Left cardiac atrium (tissue), 4 donors: ENCODE measurements around the gene CHAD. TPM values are rescaled to one million over a fixed set of nuclear protein-coding genes. Genes with fewer than 3 reads are reported as not detected.

Experiments
- ATAC-seq, 2 donors: fragments of 200-7000 bp; cut with Tn5 transposase; one replicate each; pipeline ENCODE4 v1.9.1; 2020; ENCODE audit warnings: mild to moderate bottlenecking in 2 of 2, moderate library complexity in 2 of 2
- DNase-seq: peaks from one replicate; pipeline ENCODE4 v3.0.0-alpha.2; 2020
- intact Hi-C, 2 donors: fragments of 100-400 bp; cut with DNase I; formaldehyde crosslinking; loops; one replicate each; pipeline versions ENCODE4 v1.14.1 to v1.15.1; 2022 to 2023
- total RNA-seq, 2 donors: library from RNA; stranded (reverse); fragmentation: NEBNext Ultra II Directional; extraction: Animal tissue kit (Norgen Biotek cat#: 25700); gene quantifications; one replicate each; pipeline ENCODE4 v1.2.1, GENCODE V29; 2021
- donor health status: DM: no; HTN: yes; CAD: no.
- donor health status: DM: no; HTN: yes; CAD: no; lungs with severe emphysema.
- donor health status: DM: yes; HTN: yes; CAD: no.
- donor health status: Dilated cardiomyopathy.

CHAD gene
- total RNA-seq, 2 donors from 2014 or later = 0.37 to 1.1 TPM

DNA sequence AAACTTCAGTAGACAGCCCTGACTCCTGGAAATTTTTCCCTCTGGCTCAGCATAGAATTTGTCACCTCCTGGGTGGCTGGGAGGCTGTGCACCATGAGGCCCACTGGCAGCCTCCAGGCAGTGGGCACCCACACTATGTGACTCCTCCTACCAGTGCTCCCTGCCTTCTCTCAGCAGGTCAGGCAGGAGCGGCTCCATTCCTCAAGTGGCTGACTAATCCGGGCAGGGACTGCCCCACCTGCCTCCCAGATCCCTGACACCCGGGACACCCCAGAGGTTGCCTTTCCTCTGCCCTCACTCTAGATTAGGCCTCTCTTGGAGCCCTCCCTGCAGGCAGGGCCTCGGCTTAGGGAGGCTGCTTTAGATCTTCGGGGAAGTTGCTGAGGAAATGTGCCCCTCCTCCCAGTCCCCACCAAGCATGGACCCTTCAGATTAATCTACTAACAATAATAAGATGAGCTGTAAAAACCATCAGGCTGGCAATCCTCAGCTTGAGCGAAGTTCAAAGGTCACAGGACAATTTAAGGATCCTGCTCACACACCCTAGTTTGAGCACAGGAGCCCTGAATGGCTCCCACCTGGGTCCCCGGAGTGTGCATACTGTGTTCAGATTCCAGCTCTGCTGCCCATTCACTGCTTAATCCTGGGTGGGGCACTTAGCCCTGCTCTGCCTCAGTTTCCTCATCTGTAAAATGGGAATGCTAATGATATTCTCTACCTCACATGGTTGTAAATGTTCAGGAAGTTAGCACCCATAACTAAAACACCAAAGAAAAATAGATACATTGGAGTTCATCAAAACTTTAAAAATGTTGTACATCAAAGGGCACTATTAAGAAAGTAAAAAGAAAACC lies 29.6 kb upstream of the CHAD start:
- ATAC-seq (no peak), DNase-seq (no peak)
- intact Hi-C loops = no loop called here

DNA sequence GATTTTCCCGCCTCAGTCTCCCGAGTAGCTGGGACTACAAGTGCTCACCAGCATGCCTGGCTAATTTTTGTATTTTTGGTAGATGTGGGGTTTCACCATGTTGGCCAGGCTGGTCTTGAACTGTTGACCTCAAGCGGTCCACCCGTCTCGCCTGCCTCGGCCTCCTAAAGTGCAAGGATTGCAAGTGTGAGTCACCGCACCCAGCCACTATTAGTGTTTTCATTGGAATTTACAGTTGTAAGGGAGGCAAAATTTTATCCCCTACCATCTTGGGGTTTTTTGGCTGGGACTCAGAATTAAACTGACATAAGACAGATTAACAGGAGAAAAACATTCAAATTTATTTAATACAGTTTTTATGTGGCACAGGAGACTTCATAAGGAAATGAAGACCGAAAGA lies 27.2 kb upstream of the CHAD start:
- DNase-seq = no peak
- intact Hi-C loops = no loop called here
- no peak for ATAC-seq

GRCh38 chr17:50495217-50495823 lies 26.6 kb upstream of the CHAD start:
- DNase-seq (no peak), ATAC-seq (no peak)
- intact Hi-C loops = no loop called here

GRCh38 chr17:50493744-50494143 lies 25.1 kb upstream of the CHAD start:
- intact Hi-C loops = no loop called here
- ATAC-seq (no peak), DNase-seq (no peak)

GRCh38 chr17:50492214-50492613 lies 23.5 kb upstream of the CHAD start:
- DNase-seq = no peak
- intact Hi-C loops = no loop called here
- ATAC-seq = no peak

- intact Hi-C loops = no loop called here
- ATAC-seq (no peak), DNase-seq (no peak)
Observed at GRCh38 chr17:50491505-50491904, 22.8 kb upstream of the CHAD start.

DNA sequence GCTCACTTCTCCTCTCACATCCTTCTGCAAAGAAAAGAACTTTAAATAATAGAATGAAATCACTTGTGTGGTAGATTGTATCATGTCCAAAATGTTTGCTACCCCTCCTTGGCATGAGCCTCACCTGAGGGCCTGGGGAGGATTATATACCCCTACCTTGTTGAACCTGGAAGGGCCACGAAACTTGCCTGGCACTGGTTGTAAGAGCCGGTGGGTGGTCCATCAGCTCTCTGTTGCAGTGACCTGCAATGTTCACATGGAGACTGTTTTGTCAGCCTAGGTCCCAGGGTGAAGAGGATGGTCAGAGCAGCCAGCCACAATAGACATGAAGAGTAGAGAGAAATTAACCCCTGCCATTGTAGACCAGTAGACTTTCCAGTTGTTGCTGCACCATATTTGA lies 20.2 kb upstream of the CHAD start:
- intact Hi-C loops = loop anchor here in 1 of 2 donors (10.0 kb wide), 2 partner anchors 56 to 136 kb away; partner anchors contain the start of gene SPATA20
- ATAC-seq (no peak), DNase-seq (no peak)

DNA sequence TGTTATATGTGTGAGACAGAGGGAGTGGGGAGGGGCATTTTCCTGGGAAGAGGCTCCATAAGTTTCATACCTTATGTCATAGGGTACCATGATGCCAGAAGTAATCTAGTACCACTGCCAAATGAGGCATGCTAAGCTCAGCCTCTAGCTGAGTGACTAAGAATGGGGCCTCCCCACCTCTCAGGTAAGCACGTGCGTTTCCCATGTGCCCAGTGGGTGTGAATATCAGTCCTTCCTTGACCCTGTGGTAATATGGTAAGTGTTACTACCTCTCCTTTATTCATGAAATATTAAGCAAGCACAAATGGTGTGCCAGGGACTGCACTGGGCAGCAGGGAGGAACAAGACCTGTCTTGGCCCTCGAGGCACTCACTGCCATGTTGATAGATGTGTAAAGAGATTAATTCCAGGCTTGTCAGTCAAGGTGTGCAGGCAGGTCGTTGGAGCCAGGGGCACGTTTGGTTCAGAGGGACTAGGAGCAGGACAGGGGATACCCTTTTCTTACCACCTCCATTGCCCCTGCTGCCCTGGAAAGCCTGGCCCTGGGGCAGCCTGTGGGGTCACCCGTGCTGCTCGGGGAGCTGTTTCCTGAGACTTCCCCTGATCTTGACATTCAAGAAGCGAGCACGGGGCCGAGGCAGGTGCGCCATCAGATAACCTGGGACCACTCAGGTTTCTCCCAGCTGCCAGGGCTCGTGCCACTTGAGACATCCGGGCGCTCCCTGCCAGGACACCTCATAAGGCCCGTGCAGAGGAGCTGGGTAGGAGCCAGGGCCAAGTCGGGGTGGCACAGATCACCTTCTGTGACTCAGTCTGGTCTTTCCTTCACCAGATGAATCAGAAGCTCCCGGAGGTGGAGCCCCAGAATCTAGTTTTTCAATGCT lies 18.8 kb upstream of the CHAD start:
- DNase-seq (no peak), ATAC-seq (peak in 1 of 2 donors; percentile 52)
- intact Hi-C loops = loop anchor here in 1 of 2 donors (10.0 kb wide), 2 partner anchors 57 to 137 kb away; partner anchors contain the start of gene SPATA20

DNA sequence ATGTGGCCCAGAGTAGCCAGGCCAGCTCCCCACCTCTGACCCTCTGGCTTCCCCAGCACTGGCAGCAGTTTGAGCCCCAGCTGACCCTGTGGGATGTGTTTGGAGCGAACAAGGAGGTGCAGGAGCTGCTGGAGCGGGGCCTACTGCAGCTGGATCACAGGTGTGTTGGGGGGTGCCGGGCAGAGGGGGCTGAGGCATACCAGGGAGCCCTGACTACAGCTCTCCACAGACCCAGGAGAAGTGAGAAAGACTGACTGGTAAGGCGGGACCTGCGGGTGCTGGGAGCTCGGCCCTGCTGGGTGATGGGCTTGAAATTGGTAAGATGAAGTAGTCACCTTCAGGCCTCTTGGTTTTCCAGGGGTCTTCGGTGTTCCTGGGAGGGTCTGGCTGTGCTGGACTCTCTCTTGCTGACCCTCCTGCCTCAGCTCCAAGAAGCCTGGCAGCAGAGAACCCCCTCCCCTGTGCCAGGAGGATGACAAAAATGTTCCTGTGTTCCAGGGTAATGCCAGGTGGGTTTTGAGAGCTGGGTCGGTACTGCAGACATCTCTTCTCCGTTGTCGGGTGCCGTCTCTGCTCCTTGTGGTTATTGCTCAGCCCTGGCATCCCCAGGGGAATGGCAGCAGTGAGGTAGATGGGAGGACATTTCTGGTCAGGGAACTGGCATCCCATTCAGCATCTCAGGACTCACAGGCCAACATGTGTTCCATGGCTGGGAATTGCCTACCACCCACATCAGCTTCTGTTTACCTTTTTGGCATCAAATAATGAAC lies 15.9 kb upstream of the CHAD start:
- DNase-seq = no peak
- no peak for ATAC-seq
- intact Hi-C loops = loop anchor here (5.0 to 10.0 kb wide), 4 partner anchors 60 to 198 kb away; partner anchors contain the start of gene SPATA20 (in 1 of the 2)

DNA sequence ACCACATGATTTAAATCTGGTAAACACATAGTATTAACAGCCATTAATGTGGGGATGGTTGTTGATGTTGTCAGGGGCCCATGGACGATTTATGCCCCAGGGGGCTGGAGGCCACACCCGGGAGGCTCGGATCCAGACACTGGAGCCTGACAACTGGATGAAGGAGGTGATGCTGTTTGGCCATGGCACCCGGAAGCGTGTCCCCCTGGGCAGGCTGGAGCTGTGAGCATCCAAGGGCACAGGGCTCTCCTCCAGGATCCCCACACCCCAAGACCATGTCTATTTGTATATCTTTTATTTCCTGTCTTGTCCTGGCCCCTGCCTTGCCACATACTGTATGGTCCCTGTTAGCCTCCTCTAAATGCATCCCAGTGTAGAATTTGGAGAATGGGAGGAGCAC lies 14.6 kb upstream of the CHAD start:
- intact Hi-C loops = loop anchor here (2.0 to 10.0 kb wide), 5 partner anchors 50 to 199 kb away; partner anchors contain the start of genes EPN3 (in 1 of the 2) and SPATA20 (in 1 of the 2)
- DNase-seq (no peak), ATAC-seq (no peak)

DNA sequence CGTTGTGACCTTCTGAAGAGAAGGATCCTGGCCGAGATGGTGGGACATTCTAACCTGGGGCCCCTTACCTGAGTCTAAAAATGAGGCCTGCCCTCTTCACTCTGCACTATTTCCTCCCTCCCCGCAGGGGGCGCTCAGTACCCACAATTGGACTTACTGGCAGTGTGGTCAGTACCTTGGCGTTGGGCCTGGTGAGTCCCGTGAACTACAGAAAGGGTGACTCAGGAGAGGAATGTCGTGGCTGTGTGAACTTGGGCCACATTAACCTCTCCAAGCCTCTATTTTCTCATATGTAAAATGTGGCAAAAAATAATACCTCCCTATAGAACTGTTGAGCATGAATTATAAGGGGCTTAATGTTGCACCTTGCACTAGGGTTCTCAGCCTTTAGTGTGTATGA lies 13.8 kb upstream of the CHAD start:
- peak; percentile 56 to 59 for ATAC-seq
- peak; percentile 97 for DNase-seq
- intact Hi-C loops = loop anchor here (2.0 to 10.0 kb wide), 5 partner anchors 50 to 200 kb away; partner anchors contain the start of genes EPN3 (in 1 of the 2) and SPATA20 (in 1 of the 2)

DNA sequence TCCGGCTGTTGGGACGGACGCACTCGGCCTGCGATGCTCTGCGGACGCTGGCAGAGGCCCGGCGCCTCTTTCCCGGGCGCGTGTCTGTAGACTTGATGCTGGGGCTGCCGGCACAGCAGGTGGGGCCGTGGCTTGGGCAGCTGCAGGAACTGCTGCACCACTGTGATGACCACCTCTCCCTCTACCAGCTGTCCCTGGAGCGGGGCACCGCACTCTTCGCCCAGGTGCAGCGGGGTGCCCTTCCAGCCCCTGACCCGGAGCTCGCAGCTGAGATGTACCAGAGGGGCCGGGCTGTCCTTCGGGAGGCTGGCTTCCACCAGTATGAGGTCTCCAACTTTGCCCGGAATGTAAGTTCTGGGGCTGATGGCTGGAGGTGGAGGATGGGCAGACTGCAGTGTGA lies 13.4 kb upstream of the CHAD start:
- intact Hi-C loops = loop anchor here (2.0 to 10.0 kb wide), 5 partner anchors 51 to 200 kb away; partner anchors contain the start of genes EPN3 (in 1 of the 2) and SPATA20 (in 1 of the 2)
- no peak for ATAC-seq
- DNase-seq = no peak

- intact Hi-C loops = loop anchor here (2.0 to 10.0 kb wide), 5 partner anchors 51 to 201 kb away; partner anchors contain the start of genes EPN3 (in 1 of the 2) and SPATA20 (in 1 of the 2)
- DNase-seq (no peak), ATAC-seq (no peak)
Observed at GRCh38 chr17:50481648-50482047, 13.0 kb upstream of the CHAD start.

- ATAC-seq (no peak), DNase-seq (no peak)
- intact Hi-C loops = loop anchor here (5.0 to 10.0 kb wide), 4 partner anchors 64 to 201 kb away; partner anchors contain the start of gene SPATA20 (in 1 of the 2)
Observed at GRCh38 chr17:50480854-50481490, 12.3 kb upstream of the CHAD start.

- intact Hi-C loops = loop anchor here (5.0 to 10.0 kb wide), 4 partner anchors 65 to 202 kb away; partner anchors contain the start of gene SPATA20 (in 1 of the 2)
- no peak for ATAC-seq
Observed at GRCh38 chr17:50480142-50480764, 11.6 kb upstream of the CHAD start.

GRCh38 chr17:50479522-50480141 lies 11.0 kb upstream of the CHAD start:
- DNase-seq (peak; percentile 85), ATAC-seq (peak; percentile 58 to 65)
- intact Hi-C loops = loop anchor here (2.0 to 10.0 kb wide), 6 partner anchors 52 to 203 kb away; partner anchors contain the start of genes ACSF2 (in 1 of the 2) and SPATA20 (in 1 of the 2)

More at GRCh38 chr17:50480142-50480764, 11.6 kb upstream of the CHAD start:
- DNase-seq = no peak
